ENCODE data around the gene ETS1. TPM values are rescaled to one million over a fixed set of nuclear protein-coding genes. Genes with fewer than 3 reads are reported as not detected.

Gene ETS1
- total RNA-seq, 2 experiments from 2014 or later = 203 to 466 TPM

DNA sequence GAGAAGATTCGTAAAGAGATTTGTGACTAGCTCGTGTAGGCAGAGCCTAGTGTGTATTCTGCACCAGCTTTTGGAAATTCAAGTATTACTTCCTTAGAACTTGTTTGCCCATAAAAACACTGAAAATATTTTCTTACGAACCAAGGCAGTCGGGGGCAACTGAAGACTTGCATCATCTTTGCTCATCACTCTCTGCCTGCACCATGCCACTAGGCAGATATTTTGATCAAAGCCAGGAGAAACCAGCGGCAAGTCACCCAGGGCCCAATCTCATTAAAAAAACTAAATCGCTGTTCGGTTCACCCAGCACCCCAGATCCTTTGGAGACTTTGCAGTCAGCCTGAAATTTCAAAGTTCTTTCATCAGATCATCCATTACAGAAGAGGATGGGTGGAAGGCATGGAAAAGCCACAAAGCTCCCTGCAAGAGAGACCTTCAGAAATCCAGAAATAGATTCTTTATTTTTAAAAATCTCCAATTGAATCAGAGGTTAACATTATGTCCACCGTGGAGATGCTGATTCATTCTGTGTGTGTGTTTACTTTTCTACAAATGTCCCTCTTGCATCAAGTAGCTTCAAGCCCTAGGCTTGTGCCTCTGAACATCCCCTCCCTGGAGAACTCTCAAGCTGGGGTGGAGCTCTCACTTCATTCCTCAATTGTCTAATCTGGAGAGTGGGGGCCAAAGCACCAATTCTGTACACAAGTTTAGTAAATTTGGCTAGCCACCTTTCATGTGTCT, 78.4 kb downstream of the ETS1 start:
- H3K4me2 ChIP-seq (ENCODE audit: low read length) = peak overlapping the region; percentile 7; the same call in 1 of the 2 replicates
- H3K4me3 ChIP-seq (ENCODE audit: low read depth, low read length, poor library complexity, severe bottlenecking) = no peak overlapping the region
- POLR2A ChIA-PET = interaction anchor here (0.8 to 6.2 kb wide), 5 partner anchors 8 to 46 kb away, joined by 3 to 42 read pairs (median 4); no protein-coding TSS in a partner anchor
- peaks cover 94% of the 10 kb centered on the region for H3K4me1 ChIP-seq (ENCODE audit: insufficient read depth, low read length, poor library complexity, severe bottlenecking)
- DNase-seq (ENCODE audit: low spot score) = no peak
- TF ChIP-seq, protein P1, sequence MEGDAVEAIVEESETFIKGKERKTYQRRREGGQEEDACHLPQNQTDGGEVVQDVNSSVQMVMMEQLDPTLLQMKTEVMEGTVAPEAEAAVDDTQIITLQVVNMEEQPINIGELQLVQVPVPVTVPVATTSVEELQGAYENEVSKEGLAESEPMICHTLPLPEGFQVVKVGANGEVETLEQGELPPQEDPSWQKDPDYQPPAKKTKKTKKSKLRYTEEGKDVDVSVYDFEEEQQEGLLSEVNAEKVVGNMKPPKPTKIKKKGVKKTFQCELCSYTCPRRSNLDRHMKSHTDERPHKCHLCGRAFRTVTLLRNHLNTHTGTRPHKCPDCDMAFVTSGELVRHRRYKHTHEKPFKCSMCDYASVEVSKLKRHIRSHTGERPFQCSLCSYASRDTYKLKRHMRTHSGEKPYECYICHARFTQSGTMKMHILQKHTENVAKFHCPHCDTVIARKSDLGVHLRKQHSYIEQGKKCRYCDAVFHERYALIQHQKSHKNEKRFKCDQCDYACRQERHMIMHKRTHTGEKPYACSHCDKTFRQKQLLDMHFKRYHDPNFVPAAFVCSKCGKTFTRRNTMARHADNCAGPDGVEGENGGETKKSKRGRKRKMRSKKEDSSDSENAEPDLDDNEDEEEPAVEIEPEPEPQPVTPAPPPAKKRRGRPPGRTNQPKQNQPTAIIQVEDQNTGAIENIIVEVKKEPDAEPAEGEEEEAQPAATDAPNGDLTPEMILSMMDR (conservative IDR thresholded peaks at IDR 0.05; ENCODE audit: low read length) = no peak
- TF ChIP-seq EZH2phosphoT487 (IDR thresholded peaks at IDR 0.05; ENCODE audit: borderline replicate concordance, low read depth, low read length) = no peak
- intact Hi-C loops (cut with micrococcal nuclease; ENCODE audit: unreplicated experiment) = no loop called here
- H3K36me3 ChIP-seq (ENCODE audit: insufficient read depth, low read length) = peaks cover 100% of the 10 kb centered on the region
- no peaks in the 10 kb centered on the region for H3K9me2 ChIP-seq (ENCODE audit: insufficient read depth, low read length)
- no peaks in the 10 kb centered on the region for H3K9me3 ChIP-seq (ENCODE audit: low read length)
- no TSS peak for BruUV-seq (replicated peaks)
- CTCF ChIA-PET (ENCODE audit: unreplicated experiment) = no interaction called here
- peaks cover 100% of the 10 kb centered on the region for H3K79me2 ChIP-seq (ENCODE audit: insufficient read depth, low read depth, low read length)
- H2AFZ ChIP-seq (ENCODE audit: low read length) = no peak overlapping the region
- H3K27ac ChIP-seq (ENCODE audit: low read depth, low read length, poor library complexity, severe bottlenecking) = no peak overlapping the region
- peaks cover 65% of the 10 kb centered on the region for H4K20me1 ChIP-seq (ENCODE audit: insufficient read depth, low read length)

DNA sequence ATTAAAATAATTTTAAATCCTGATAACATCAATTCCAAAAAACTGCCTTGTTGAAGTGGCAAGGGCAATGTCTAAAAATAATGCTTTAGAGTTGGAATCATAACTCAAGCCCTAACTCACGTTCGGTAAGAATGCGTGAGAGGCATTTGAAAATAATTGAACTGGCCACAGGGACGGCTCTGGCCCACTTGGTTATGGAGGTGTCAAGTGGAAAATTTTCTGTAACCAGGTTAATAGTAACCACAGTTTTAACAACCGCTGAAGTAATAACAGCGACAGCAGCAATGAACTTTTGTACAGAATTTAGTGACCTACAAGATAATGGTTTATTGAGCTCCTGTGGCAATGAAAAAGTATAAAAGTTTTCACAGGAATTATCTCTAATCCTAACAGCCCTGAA, 79.4 kb downstream of the ETS1 start:
- Histone ChIP-seq H3K4me2 (ENCODE audit: low read length) (no peak overlapping the region; the same call in 1 of the 2 replicates), H3K36me3 (ENCODE audit: insufficient read depth, low read length) (peaks cover 100% of the 10 kb centered on the region), H3K79me2 (ENCODE audit: insufficient read depth, low read depth, low read length) (peaks cover 100% of the 10 kb centered on the region), H2AFZ (ENCODE audit: low read length) (no peak overlapping the region), H3K27ac (ENCODE audit: low read depth, low read length, poor library complexity, severe bottlenecking) (no peak overlapping the region), H4K20me1 (ENCODE audit: insufficient read depth, low read length) (peaks cover 67% of the 10 kb centered on the region), H3K4me1 (ENCODE audit: insufficient read depth, low read length, poor library complexity, severe bottlenecking) (peaks cover 94% of the 10 kb centered on the region), H3K4me3 (ENCODE audit: low read depth, low read length, poor library complexity, severe bottlenecking) (no peak overlapping the region), H3K9me3 (ENCODE audit: low read length) (no peaks in the 10 kb centered on the region), H3K9me2 (ENCODE audit: insufficient read depth, low read length) (no peaks in the 10 kb centered on the region)
- ChIA-PET POLR2A (interaction anchor here (0.9 to 6.2 kb wide), 4 partner anchors 10 to 45 kb away, joined by 3 to 42 read pairs (median 4); no protein-coding TSS in a partner anchor), CTCF (ENCODE audit: unreplicated experiment) (no interaction called here)
- no TSS peak for BruUV-seq (replicated peaks)
- DNase-seq (ENCODE audit: low spot score) = no peak
- intact Hi-C loops (cut with micrococcal nuclease; ENCODE audit: unreplicated experiment) = no loop called here
- TF ChIP-seq, protein P1 (conservative IDR thresholded peaks at IDR 0.05; ENCODE audit: low read length) = no peak
- TF ChIP-seq EZH2phosphoT487 (IDR thresholded peaks at IDR 0.05; ENCODE audit: borderline replicate concordance, low read depth, low read length) = no peak
